Kidney (tissue), 14 donors: ENCODE measurements around the gene HTATIP2. TPM values are rescaled to one million over a fixed set of nuclear protein-coding genes. Genes with fewer than 3 reads are reported as not detected.

Experiments used
- DNase-seq, 5 donors: peaks; one replicate each; pipeline ENCODE4 v3.0.0-alpha.2; 2013 to 2020
- FAIRE-seq: peaks from 2 replicates; lab custom pipeline; 2012; peaks lifted over from hg19 to GRCh38; lab: Jason Lieb, UNC
- H3K27ac ChIP-seq, 2 donors: one replicate each; pipeline ENCODE4 v1.7.0; 2013; ENCODE audit warnings: low read depth in 2 of 2, low read length in 2 of 2, inconsistent platforms in 1 of 2
- H3K27me3 ChIP-seq: one replicate; pipeline ENCODE4 v1.7.1; 2013; ENCODE audit warnings: low read length, inconsistent platforms; ENCODE audit not compliant: control insufficient read depth, insufficient read depth
- H3K36me3 ChIP-seq, 3 donors: one replicate each; pipeline versions ENCODE4 v1.7.0 to v1.7.1; 2013; ENCODE audit warnings: low read length in 3 of 3, control low read depth in 1 of 3, inconsistent platforms in 1 of 3; ENCODE audit not compliant: insufficient read depth in 3 of 3, control insufficient read depth in 2 of 3
- H3K4me1 ChIP-seq, 3 donors: one replicate each; pipeline versions ENCODE4 v1.7.0 to v1.7.1; 2013; ENCODE audit warnings: low read length in 3 of 3, inconsistent platforms in 1 of 3, low read depth in 1 of 3; ENCODE audit not compliant: control insufficient read depth in 2 of 3, insufficient read depth in 2 of 3
- H3K4me3 ChIP-seq, 3 donors: one replicate each; pipeline versions ENCODE4 v1.7.0 to v1.8.1; 2013; ENCODE audit warnings: low read length in 3 of 3, control low read depth in 1 of 3, inconsistent platforms in 1 of 3
- H3K9ac ChIP-seq, 3 donors: one replicate each; pipeline versions ENCODE4 v1.7.0 to v1.7.1; 2013; ENCODE audit warnings: low read length in 3 of 3, control low read depth in 1 of 3, inconsistent platforms in 1 of 3
- H3K9me3 ChIP-seq, 3 donors: one replicate each; pipeline versions ENCODE4 v1.7.0 to v1.7.1; 2013; ENCODE audit warnings: low read length in 3 of 3, control low read depth in 1 of 3, inconsistent platforms in 1 of 3; ENCODE audit not compliant: control insufficient read depth in 2 of 3, insufficient read depth in 1 of 3
- CTCF ChIP-seq: IDR thresholded peaks from 3 replicates; pipeline ENCODE4 v1.5.1; 2012; ENCODE audit warnings: mild to moderate bottlenecking, moderate library complexity, borderline replicate concordance; ENCODE audit not compliant: insufficient read depth; ENCODE audit errors: extremely low read depth
- intact Hi-C: fragments of 100-400 bp; cut with DNase I; formaldehyde crosslinking; loops from one replicate; pipeline ENCODE4 v1.11.1; 2022
- polyA plus RNA-seq: library from polyadenylated mRNA; stranded (reverse); fragments of 350-450 nt; fragmentation: Illumina TruSeq; extraction: RNeasy Lipid Tissue Mini Kit (QIAGEN cat#74804); gene quantifications from one replicate; pipeline ENCODE4 v1.2.3, GENCODE V29; 2014; ENCODE audit warnings: low read depth, low replicate concordance; ENCODE audit not compliant: insufficient read depth
- total RNA-seq: library from RNA; stranded (reverse); fragmentation: NEBNext Ultra II Directional; extraction: Animal tissue kit (Norgen Biotek cat#: 25700); gene quantifications from one replicate; pipeline ENCODE4 v1.2.1, GENCODE V29; 2021
- donor health status: control.
- donor health status: control.
- donor health status: control.
- donor health status: control.
- donor health status: control.
- donor health status: DM: yes; HTN: yes; CAD: no.
- donor health status: Normal renal cell carcinoma (clear cell type).

HTATIP2 gene
- total and polyA plus RNA-seq, 2 donors from 2014 or later: 37.5 to 57.8 TPM

GRCh38 chr11:20342347-20343141, 21.0 kb upstream of the HTATIP2 start:
- no peaks in the 10 kb centered on the region for H3K4me1 ChIP-seq
- peak in 3 of 5 donors; percentile 12 to 49 (median 18) for DNase-seq
- no peak overlapping the region for H3K4me3 ChIP-seq
- no peak for TF ChIP-seq CTCF
- H3K27ac ChIP-seq: no peak overlapping the region
- no peak overlapping the region for H3K9ac ChIP-seq
- H3K27me3 ChIP-seq: no peaks in the 10 kb centered on the region
- no peak for FAIRE-seq
- intact Hi-C loops: no loop called here
- H3K9me3 ChIP-seq: no peaks in the 10 kb centered on the region
- H3K36me3 ChIP-seq: no peaks in the 10 kb centered on the region

GRCh38 chr11:20351136-20351535, 12.4 kb upstream of the HTATIP2 start:
- Histone ChIP-seq H3K27me3 (no peaks in the 10 kb centered on the region), H3K4me3 (no peak overlapping the region), H3K36me3 (no peaks in the 10 kb centered on the region), H3K27ac (no peak overlapping the region), H3K9ac (no peak overlapping the region), H3K9me3 (no peaks in the 10 kb centered on the region), H3K4me1 (no peaks in the 10 kb centered on the region)
- intact Hi-C loops: loop anchor here (10.0 kb wide), 1 partner anchor 216 kb away; no protein-coding TSS in a partner anchor
- TF ChIP-seq CTCF: no peak
- FAIRE-seq (no peak), DNase-seq (no peak)

- no peak for DNase-seq
- TF ChIP-seq CTCF: no peak
- Histone ChIP-seq H3K4me1 (no peaks in the 10 kb centered on the region), H3K36me3 (no peaks in the 10 kb centered on the region), H3K4me3 (no peak overlapping the region), H3K9ac (no peak overlapping the region), H3K9me3 (no peaks in the 10 kb centered on the region), H3K27me3 (no peaks in the 10 kb centered on the region), H3K27ac (no peak overlapping the region)
- intact Hi-C loops: loop anchor here (10.0 kb wide), 1 partner anchor 217 kb away; no protein-coding TSS in a partner anchor
- FAIRE-seq: no peak
Measured at GRCh38 chr11:20351751-20352262, 11.7 kb upstream of the HTATIP2 start.
